GM21576 (cell line): Measurements from ENCODE around the gene PARVG.
"Not testable (repeated sequence)": the region's sequence is repeated elsewhere in the genome, so short reads cannot be mapped to it uniquely, and the experiment has no call there.

ENCODE experiments used
- ATAC-seq: cut with Tn5 transposase; IDR thresholded peaks from one replicate; pipeline ENCODE4 v1.9.1; 2021; ENCODE audit warnings: mild to moderate bottlenecking, moderate library complexity; ENCODE audit not compliant: unreplicated experiment

PARVG gene

DNA sequence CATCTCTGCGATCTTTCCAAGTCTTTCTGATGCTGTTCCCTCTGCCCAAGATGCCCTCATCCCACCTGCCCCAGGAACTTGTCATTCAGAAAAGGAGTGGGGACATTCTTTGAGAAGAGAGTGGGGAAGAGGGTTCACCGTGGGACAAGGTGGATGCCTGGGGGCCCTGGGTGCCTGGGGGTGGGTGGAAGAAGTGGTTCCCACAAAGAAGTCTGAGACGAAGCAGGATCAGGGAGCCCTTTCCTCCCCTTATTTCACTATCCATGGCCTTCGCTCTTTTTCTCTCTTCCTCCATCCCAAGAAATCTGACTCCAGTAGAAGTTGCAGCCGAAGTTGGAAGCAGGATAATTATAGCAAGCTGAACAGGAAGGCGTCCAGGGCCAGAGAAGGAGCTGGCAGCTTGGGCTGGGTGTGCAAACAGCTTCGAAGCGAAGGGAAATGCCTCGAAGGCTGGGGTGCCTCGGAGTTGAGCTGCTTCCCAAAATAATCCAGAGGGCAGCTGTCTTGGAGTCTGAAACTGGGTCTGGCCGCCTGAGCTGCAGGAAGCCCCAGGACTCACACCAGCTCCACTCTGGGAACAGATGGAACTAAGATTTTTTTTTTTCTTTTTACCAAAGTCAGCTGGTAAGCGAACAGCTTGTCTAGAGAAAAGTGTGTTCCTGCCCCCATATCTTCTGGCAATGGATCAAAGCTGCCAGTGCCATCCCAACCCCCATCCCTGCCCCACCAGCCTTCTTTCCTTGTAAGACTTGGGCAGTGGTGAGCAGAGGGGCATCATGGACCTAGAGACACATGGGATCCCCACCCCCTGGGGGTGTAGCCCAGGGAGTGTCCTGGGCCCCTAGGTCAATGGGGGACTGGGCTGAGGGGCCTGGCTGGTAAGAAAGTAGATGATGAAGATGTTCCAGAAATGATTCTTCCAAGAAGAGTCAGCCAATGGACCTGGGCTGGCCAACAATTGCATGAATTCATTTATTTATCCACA lies 31.5 kb downstream of the PARVG start:
- no peak for ATAC-seq

DNA sequence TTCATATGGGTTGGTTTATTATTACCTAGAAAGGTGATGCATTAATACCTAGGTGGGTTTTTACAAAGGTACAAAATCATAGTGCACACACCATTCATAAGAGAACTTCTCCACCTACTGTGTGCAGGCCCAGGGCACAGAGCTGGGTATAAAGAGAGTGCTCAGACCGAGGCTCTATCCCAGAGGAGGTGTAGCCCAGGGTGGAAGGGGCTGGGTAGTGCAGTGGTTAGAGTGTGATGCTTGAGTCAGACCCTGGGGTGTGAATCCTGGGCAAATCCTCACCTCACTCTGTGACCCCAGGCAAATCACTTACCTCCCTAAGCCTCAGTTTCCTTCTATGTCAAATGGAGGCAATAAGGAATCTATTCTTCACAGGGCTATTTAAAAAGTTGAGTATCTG lies 32.2 kb downstream of the PARVG start:
- no peak for ATAC-seq

DNA sequence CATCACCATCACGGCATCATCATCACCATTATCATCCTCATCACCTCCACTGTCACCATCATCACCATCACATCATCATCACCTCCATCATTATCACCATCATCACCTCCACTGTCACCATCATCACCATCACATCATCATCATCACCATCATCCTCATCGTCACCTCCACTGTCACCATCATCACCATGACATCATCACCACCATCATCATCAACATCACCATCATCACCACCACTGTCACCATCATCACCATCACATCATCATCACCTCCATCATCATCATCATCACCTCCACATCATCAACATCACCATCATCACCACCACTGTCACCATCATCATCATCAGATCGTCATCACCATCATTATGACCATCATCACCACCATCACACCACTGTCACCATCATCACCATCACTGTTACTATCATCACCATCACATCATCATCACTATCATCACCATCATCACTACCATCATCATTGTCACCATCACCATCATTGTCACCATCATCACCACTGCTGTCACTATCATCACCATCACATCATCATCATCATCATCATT lies 32.8 kb downstream of the PARVG start:
- no peak for ATAC-seq

DNA sequence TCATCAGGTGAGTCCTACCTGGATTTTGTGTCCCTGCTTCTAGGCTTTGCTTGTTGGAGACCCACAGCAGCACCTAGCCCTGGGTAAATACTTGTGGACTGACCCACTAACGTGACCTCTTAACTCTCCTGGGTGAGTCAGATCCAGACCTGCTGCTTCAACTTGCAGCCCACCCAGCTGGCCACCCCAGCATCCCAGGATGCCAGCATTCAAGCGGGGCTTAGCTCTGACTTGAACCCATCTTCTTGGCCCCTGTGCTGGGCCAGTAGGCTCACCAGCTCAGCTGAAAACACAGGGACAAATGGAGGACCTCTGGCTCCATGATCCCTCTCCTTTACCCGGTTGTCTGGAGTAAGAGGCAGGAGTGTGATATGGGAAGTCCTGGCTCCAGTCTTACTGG lies 33.5 kb downstream of the PARVG start:
- no peak for ATAC-seq

DNA sequence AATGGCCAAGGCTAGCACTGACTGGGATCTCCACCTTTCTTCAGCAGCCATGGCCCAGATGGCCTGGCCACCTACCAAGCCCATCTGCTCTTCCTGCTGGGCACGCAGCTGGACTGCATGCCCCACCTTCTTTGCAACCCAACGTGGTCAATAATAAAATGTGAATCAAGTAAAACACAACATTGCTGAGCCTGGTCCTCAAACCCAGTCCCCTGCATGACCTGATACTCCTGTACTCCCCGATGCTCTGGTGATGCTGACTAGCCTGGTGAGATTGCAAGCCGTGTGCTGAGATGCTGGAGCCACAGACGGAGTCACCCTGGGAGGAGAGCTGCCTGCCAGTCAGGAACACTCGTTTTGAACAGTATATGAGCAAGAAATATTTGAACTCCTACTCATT lies 34.0 kb downstream of the PARVG start:
- no peak for ATAC-seq

DNA sequence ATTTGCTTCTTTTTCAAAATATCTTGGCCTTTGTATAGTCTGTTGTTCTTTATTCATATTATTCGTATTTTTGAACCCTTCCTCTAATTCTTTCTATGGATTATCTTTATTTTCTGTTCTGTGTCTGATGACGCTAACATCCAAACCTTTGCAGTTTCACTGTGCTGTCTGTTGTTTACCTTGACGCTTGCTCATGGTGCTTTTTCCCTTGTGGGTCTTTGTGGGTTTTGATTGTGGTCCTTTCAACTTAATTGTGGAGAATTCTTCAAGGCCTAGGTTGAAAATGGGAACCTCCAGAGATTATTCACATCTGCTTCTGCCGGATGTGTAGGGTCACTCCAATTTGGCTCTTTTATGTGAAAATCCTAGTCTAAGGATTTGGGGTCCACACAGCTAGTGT lies 34.6 kb downstream of the PARVG start:
- ATAC-seq = no peak

DNA sequence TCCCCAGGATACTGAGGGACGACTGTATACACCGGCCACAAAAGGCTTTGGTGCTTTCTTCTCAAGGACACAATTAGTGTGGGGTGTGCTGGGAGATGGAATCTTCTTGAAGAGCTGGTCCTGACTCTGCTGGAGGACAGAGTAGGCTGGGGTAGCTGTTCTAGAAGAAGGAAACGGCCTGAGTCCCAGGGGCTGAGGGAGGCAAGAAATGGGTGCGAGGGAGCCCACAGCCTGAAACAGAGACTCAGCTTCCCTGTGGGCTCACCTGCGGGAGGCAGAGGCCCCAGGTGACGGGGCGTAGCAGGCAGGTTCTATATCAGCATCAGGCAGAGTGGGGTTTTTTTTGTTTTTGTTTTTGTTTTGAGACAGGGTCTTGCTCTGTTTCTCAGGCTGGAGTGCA lies 36.6 kb downstream of the PARVG start:
- no peak for ATAC-seq

DNA sequence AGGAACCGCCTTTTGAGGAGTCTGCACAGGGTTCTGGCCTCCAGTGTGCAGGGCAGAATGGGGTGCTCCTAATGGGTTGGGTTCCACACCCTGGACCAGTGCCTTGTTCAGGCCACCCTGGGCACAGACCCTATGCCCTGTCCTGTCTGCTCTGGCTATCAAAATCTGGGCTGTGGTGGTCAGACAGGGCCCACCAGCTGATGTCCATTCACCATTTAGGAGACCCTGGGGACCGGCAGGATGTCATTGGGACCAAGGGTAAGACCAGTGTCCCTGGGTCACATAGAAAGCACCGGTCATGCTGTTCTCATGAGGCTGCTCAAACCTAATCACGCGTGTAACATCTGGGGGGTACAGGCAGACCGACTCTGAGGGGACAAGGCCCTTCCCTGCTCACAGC lies 37.3 kb downstream of the PARVG start:
- ATAC-seq = no peak

DNA sequence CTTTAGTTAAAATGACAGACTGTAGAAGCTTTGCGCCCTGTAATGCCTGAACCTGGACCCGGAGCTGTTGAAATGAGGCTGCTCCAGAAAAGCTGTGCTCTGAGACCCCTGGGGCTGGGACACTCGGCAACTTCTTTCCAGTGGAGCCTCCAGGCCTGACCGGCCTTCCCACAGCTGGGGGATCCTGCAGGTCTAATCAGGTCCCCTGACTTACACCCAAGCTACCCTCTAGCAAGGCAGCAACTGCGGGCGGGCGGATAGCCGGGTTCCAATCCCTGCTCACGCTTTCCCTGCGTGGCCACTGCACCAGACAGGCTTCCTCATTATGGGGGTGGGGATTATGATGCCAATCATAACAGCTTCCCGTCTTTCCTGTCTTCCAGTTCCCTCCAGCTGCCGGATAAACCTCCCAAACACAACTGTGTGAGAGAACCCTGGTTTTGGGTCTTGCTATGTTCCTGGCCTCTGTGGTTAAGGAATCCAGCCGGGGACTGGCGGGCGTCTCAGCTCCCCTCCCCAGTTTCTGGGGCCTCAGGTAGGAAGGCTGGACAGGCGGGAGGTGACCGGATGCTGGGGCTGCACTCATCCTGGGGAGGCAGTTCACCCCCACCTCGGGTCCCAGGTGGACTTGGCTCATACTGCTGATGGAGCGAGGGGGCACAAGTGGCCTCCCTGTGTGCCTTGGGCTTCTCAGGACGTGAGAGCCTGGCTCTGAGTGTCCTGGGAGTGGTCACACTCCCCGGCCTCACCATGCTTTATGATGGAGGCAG lies 38.6 kb downstream of the PARVG start:
- ATAC-seq = no peak

DNA sequence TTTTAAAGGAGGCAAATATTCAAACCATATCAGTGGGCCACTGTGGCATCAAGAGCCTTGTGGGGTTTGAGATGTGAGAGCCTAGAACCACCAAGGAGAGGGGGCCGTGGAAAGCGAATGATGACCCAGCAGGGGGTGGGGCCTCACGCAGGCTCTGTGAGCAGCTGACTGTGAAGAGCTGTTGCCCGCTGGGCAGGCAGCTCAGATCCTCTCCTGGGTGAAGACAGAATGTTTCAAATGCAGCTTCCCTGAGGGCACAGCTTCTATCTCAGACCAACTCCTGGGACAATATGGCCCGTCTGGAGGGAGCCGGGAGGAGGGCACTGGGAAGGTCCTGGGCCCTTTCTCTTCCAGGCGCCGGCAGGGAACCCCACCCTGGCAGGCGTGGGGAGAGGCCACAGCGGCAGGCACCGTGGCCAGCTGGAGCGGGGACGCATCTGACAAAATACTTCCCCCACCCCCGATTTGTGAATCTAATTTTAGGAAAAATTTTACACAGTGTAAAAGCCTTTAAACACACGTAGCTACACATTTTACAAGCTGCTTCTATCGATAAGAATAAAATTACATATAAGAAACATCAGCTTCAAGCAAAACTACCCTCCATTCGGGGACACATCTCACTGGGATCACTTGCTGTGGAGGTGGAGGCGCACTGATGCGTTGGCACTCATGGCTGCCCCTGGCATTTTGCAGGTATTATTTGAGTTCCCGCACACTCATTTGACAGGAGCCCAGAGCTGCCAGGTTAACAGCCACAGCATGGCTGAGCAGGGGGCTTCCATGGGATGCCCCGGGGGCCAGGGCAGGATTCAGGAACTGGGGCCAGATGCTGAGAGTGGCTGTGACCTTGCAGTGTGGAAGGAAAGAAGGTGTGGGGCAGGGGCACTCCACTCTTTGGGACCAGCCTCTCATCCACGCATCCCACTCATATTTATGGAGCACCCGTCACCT lies 40.3 kb downstream of the PARVG start:
- no peak for ATAC-seq

DNA sequence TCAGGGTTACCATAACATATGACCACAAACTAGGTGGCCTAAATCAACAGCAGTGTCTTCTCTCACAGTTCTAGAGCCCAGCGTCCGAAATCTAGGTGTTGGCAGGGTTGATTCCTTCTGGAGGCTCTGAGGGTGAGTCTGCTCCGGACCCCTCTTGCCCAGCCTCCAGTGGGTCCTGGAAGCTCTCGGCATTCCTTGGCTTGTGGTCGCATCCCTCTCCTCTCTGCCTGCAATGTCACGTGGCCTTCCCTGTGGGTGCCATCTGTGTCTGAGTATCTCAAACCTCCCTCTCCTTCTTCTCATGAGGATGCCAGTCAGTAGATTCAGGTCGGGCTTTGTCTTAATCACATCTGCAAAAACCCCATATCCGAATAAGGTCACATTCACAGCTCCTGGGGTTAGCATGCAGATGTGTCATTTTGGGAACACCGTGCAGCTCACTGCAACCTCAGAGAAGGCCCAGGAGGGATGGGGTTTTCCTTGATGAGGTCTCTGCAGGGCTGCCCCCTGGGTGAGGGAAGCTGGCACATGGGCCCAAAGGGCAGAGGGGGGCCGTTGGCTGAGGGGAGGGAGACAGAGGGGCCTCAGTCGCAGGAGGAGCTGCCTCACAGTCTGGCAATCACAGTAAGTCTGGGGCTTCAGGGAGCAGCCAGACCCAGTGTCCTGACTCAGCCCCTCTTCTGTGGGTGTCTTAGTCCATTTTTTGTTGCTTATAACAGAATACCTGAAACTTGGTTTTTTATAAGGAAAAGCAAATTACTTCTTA lies 41.2 kb downstream of the PARVG start:
- ATAC-seq = no peak

DNA sequence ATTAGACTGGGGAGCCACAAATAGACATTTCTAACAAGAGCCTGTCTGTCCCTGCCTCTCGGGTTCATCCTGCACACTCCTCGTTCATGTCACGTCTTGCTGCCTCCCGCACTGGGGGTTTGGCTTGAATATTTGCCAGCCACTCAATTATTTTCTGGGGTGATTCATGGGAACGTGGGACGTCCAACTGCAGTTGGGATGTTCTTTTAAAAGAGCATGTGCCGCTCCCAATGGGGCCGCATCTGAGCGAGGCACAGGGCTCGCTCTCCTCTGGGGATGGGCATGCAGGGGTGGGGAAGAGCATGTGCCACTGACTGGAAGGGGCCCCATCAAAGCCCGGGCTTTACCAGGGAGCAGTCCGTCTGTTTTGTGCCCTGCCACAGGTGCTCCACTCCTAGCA lies 43.4 kb downstream of the PARVG start:
- no peak for ATAC-seq

DNA sequence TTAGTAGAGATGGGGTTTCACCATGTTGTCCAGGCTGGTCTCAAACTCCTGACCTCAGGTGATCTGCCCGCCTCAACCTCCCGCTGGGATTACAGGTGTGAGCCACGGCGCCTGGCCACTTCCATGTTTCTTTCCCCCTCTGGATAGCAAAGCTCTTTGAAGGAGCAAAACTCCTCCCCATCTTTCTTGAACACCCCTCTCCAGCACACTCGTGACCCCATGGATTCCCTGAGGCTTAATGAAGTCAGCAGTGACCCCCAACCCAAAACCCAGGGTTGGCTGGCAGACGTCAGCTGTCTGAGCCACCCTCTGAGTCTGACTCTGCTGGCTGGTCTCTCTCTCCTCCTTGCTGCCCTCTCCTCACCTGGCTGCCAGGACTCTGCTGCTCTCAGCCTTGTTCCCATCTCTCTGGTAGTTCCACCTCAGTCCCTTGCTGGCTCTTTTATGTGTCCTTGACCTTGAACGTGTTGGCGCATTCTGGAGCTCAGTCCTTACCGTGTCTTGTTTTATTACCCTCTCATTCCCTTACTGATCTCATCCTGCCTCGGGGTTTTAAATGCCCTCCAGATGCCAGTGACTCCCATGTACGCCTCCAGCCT lies 44.5 kb downstream of the PARVG start:
- ATAC-seq = no peak

DNA sequence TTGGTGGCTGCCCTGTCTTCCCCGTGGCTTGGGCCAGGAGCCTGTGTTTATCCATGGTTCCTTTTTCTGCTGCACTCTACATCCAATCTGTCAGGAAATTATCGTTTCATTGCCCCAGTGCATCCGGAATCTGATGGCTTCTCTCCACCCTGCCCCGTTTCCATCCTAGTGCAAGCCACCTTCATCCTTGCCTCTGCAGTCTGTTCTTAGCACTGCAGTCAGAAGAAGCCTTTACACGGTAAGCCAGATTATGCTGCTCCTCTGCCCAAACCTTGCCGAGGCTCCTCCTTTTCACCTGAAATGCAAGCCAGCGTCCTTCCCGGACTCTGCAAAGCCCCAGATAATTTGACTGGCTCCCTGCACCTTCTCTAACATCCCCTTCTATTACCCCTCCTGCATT lies 45.1 kb downstream of the PARVG start:
- no peak for ATAC-seq

DNA sequence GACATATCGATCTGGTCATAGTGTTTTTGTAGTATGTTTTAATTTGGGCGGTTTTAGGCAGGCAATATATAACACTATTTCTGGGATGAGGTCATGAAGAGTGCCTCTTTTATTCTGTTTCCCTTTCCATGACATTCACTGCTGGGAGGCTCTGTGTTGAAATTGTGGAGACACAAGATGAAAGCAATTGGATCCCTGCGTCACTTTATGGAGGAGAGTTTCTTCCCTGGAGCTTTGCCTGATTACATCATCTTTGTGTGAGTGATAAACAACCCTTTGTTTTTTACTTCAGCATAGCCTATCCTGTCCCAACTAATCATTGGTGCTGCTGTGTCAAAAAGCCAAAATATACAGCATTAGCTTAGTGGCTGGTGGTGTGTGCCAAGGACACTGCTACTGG lies 48.6 kb downstream of the PARVG start:
- no peak for ATAC-seq

DNA sequence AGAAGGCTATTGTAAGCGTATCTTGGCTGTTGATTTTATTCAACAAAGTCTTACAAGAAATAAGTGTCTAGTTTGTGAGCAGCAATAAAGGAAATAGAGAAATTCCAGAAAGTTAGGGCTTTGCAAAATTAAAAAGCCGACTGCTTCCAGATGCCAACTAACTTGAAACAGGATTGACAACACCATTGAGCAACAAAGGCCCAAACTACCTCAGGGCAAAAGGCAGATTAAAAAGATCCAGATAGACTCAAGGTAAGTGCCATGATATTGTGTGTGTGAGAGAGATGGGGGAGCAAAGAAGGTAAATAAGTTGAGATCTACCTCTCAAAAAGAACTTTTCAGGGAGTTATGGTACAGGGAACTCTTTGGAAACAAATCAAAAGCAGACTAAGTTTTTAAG lies 49.1 kb downstream of the PARVG start:
- no peak for ATAC-seq

DNA sequence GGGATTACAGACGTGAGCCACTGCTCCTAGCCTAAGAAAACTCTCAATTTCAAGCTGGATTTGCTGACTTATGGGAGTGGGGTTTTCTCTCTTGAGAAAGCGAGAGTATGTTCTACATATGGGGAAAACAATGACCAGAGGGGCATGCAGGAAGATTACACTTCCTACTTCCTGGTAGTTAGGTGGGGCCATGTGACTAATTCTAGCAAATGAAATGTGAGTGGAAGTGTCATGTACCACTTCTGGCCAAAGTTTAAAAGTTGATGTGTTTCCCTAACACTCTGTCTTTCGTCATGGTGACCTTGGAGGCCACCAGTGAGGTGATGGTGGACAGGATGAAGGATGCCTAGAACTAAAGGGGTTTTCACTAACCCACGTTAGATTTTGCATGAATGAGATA lies 50.5 kb downstream of the PARVG start:
- ATAC-seq = no peak

DNA sequence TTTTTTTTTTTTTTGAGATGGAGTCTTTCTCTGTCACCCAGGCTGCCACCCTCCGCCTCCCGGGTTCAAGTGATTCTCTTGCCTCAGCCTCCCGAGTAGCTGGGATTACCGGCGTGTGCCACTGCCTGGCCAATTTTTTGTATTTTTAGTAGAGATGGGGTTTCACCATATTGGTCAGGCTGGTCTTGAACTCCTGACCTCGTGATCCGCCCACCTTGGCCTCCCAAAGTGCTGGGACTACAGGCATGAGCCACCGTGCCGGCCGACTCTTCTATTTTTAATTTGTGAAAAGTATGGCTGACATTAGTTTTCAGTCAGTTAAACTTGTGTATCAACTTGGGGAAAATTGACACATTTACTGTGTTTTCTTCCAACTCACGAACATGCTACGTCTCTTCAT lies 53.6 kb downstream of the PARVG start:
- not testable (repeated sequence) for ATAC-seq

DNA sequence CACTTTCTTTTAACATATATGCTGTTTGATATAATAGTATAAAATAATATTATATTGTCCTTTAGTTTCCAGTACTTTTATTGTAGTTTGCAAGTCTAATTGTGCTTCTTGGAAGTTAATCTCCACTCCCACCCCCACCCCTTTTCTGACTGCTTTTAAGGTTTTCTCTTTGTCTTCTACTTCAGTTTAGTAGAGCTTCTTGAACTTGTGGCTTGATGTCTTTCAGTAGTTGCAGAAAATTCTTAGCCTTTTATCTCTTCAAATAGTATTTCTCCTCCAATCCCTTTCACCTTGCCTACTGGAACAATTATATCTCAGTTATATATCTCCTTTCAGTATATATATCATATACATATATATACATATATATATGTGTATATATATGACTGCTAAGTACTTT lies 56.6 kb downstream of the PARVG start:
- no peak for ATAC-seq

DNA sequence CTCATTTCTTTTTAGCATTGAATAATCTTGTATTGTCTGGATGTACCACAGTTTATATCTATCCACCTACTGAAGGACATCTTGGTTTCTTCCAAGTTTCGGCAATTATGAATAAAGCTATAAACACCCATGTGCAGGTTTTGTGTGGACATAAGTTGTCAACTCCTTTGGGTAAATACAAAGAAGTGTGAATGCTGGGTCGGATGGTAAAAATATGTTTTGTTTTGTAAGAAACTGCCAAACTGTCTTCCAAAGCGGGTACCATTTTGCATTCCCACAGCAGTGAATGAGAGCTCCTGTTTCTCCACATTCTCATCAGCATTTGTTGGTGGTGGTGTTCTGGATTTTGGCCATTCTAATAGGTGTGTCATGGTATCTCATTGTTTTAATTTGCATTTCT lies 60.4 kb downstream of the PARVG start:
- ATAC-seq = not testable (repeated sequence)
